Loucy (cell line): ENCODE measurements around the gene DENND5B.

ENCODE experiments used
- CTCF ChIP-seq: fragments of 200-600 bp; sonication (generic); conservative IDR thresholded peaks from 2 replicates; pipeline ENCODE4 v1.5.1; 2014; ENCODE audit warnings: mild to moderate bottlenecking, antibody characterized with exemption, low read length
- EZH2phosphoT487 ChIP-seq: fragments of 200-600 bp; IDR thresholded peaks from 2 replicates; pipeline ENCODE4 v1.6.1; 2018; ENCODE audit warnings: antibody characterized with exemption, mild to moderate bottlenecking, moderate library complexity, borderline replicate concordance

- no peak for TF ChIP-seq CTCF
- TF ChIP-seq EZH2phosphoT487: no peak
Observed at GRCh38 chr12:31504625-31505222, 86.2 kb downstream of the DENND5B start.
